SK-N-SH (cell line): ENCODE measurements around the gene NCKAP5. TPM values are rescaled to one million over a fixed set of nuclear protein-coding genes. Genes with fewer than 3 reads are reported as not detected.

Source experiments
- CTCF ChIA-PET: fragments of 300-600, 350-600 bp; formaldehyde crosslinking; extraction: SDS; loops from one replicate; lab custom pipeline; 2021; lab: Yijun Ruan, JAX
- POLR2A ChIA-PET: fragments of 350-600 bp; sonication (Branson Sonifier 250); formaldehyde crosslinking; extraction: SDS; loops from one replicate; lab custom pipeline; 2020; ENCODE audit warnings: antibody characterized with exemption, inconsistent platforms; lab: Yijun Ruan, JAX
- DNase-seq: peaks from one replicate; pipeline ENCODE4 v3.0.0; 2012
- H2AFZ ChIP-seq: fragments of 200-600 bp; sonication (generic); 2 replicates; pipeline ENCODE4 v1.8.1; 2016; ENCODE audit warnings: antibody characterized with exemption, mild to moderate bottlenecking, low read depth
- H3F3A ChIP-seq: fragments of 200-600 bp; sonication (generic); replicated peaks from 2 replicates; pipeline ENCODE3; 2016; ENCODE audit warnings: antibody characterized with exemption, mild to moderate bottlenecking; ENCODE audit not compliant: insufficient read depth
- H3K27ac ChIP-seq, 2 experiments: fragments of 200-500 bp in 1 of 2; fragments of 200-600 bp in 1 of 2; sonication (Bioruptor generic) in 1 of 2; sonication (generic), shearing (Covaris generic) in 1 of 2; 2 replicates each; pipeline versions ENCODE4 v1.5.1 to v1.6.1; 2014 to 2016; ENCODE audit warnings: low read depth in 2 of 2, inconsistent platforms in 1 of 2, low read length in 1 of 2, mild to moderate bottlenecking in 1 of 2, mixed read lengths in 1 of 2
- H3K27me3 ChIP-seq: fragments of 200-600 bp; sonication (generic), shearing (Covaris generic); 2 replicates; pipeline ENCODE4 v1.6.1; 2016; ENCODE audit warnings: mixed run types; ENCODE audit not compliant: insufficient read depth
- H3K36me3 ChIP-seq, 2 experiments: fragments of 200-500 bp in 1 of 2; fragments of 200-600 bp in 1 of 2; sonication (Bioruptor generic) in 1 of 2; sonication (generic) in 1 of 2; replicated peaks in 1 of 2; 2 replicates each; pipeline versions ENCODE3 to v1.5.1; 2014 to 2016; ENCODE audit warnings: low read length in 1 of 2, mild to moderate bottlenecking in 1 of 2; ENCODE audit not compliant: insufficient read depth in 2 of 2, control insufficient read depth in 1 of 2
- H3K4me1 ChIP-seq, 2 experiments: fragments of 200-500 bp in 1 of 2; fragments of 200-600 bp in 1 of 2; sonication (Bioruptor generic) in 1 of 2; sonication (generic), shearing (Covaris generic) in 1 of 2; 2 replicates each; pipeline versions ENCODE4 v1.5.1 to v1.6.1; 2014 to 2016; ENCODE audit warnings: low read depth in 1 of 2, low read length in 1 of 2, mixed run types in 1 of 2; ENCODE audit not compliant: insufficient read depth in 2 of 2, control insufficient read depth in 1 of 2
- H3K4me2 ChIP-seq: fragments of 200-600 bp; sonication (generic), shearing (Covaris generic); 2 replicates; pipeline ENCODE4 v1.6.1; 2017; ENCODE audit warnings: mixed run types
- H3K4me3 ChIP-seq, 2 experiments: fragments of 200-500 bp in 1 of 2; fragments of 200-600 bp in 1 of 2; sonication (Bioruptor generic) in 1 of 2; sonication (generic), shearing (Covaris generic) in 1 of 2; 2 replicates each; pipeline versions ENCODE4 v1.5.1 to v1.8.1; 2014 to 2016; ENCODE audit warnings: low read depth in 2 of 2, inconsistent platforms in 1 of 2, low read length in 1 of 2, mild to moderate bottlenecking in 1 of 2, mixed read lengths in 1 of 2, moderate library complexity in 1 of 2
- H3K79me2 ChIP-seq: fragments of 200-600 bp; sonication (generic); 2 replicates; pipeline ENCODE4 v1.8.1; 2017; ENCODE audit warnings: mild to moderate bottlenecking; ENCODE audit not compliant: insufficient read depth
- H3K9ac ChIP-seq: fragments of 200-600 bp; sonication (generic); 2 replicates; pipeline ENCODE4 v1.6.1; 2017; ENCODE audit warnings: mixed run types
- H3K9me2 ChIP-seq: fragments of 200-600 bp; sonication (generic); 2 replicates; pipeline ENCODE4 v1.6.1; 2017; ENCODE audit warnings: mixed run types
- H3K9me3 ChIP-seq: fragments of 200-600 bp; sonication (generic); 2 replicates; pipeline ENCODE4 v1.6.1; 2017; ENCODE audit warnings: mixed run types, mild to moderate bottlenecking, moderate library complexity
- H4K20me1 ChIP-seq: fragments of 200-600 bp; sonication (generic); 2 replicates; pipeline ENCODE4 v1.6.1; 2017; ENCODE audit warnings: mild to moderate bottlenecking, mixed run types; ENCODE audit not compliant: insufficient read depth
- ELF1 ChIP-seq: IDR thresholded peaks from 2 replicates; pipeline ENCODE4 v1.4.0; 2012
- EP300 ChIP-seq, 2 experiments: IDR thresholded peaks; 2 replicates each; pipeline versions ENCODE4 v1.4.0 to v1.6.1; 2012; ENCODE audit warnings: borderline replicate concordance in 1 of 2, low read depth in 1 of 2, low read length in 1 of 2
- FOSL2 ChIP-seq: IDR thresholded peaks from 2 replicates; pipeline ENCODE4 v1.4.0; 2012; ENCODE audit warnings: low read depth, mild to moderate bottlenecking, moderate library complexity, borderline replicate concordance
- FOXJ3 ChIP-seq: sonication (generic); formaldehyde crosslinking; IDR thresholded peaks from 2 replicates; pipeline ENCODE4 v1.5.1; 2020; ENCODE audit warnings: mild to moderate bottlenecking, missing genetic modification reagents
- FOXM1 ChIP-seq: IDR thresholded peaks from 2 replicates; pipeline ENCODE4 v1.4.0; 2012; ENCODE audit warnings: low read depth, mild to moderate bottlenecking
- GABPA ChIP-seq: IDR thresholded peaks from 2 replicates; pipeline ENCODE4 v1.4.0; 2012; ENCODE audit warnings: low read depth, mild to moderate bottlenecking
- GATA2 ChIP-seq: sonication (generic); formaldehyde crosslinking; IDR thresholded peaks from 2 replicates; pipeline ENCODE4 v1.5.0; 2020; ENCODE audit warnings: mild to moderate bottlenecking, missing genetic modification reagents
- JUND ChIP-seq: IDR thresholded peaks from 2 replicates; pipeline ENCODE4 v1.4.0; 2012
- NRF1 ChIP-seq: IDR thresholded peaks from 2 replicates; pipeline ENCODE4 v1.6.1; 2012; ENCODE audit warnings: low read depth, mild to moderate bottlenecking, low read length
- RFX5 ChIP-seq: IDR thresholded peaks from 2 replicates; pipeline ENCODE4 v1.6.1; 2012; ENCODE audit warnings: mild to moderate bottlenecking, improper control_type of control experiment, low read length
- RXRA ChIP-seq: IDR thresholded peaks from 2 replicates; pipeline ENCODE4 v1.4.0; 2012; ENCODE audit warnings: low read depth, mild to moderate bottlenecking, borderline replicate concordance
- TAF1 ChIP-seq: IDR thresholded peaks from 2 replicates; pipeline ENCODE4 v1.6.1; 2012; ENCODE audit warnings: low read depth, mild to moderate bottlenecking, low read length, moderate library complexity, borderline replicate concordance
- TEAD4 ChIP-seq: IDR thresholded peaks from 2 replicates; pipeline ENCODE4 v1.4.0; 2012; ENCODE audit warnings: mild to moderate bottlenecking, borderline replicate concordance; ENCODE audit not compliant: insufficient read depth
- YY1 ChIP-seq: IDR thresholded peaks from 2 replicates; pipeline ENCODE4 v1.4.0; 2012; ENCODE audit warnings: low read depth, mild to moderate bottlenecking
- WGBS: methylation state at CpG from one replicate; pipeline ENCODE4 v1.1.6; 2017; ENCODE audit warnings: low lambda C conversion rate; 5-methylcytosine and 5-hydroxymethylcytosine counted together
- polyA plus RNA-seq, 3 experiments: library from polyadenylated mRNA; depleted of rRNA; stranded (reverse); fragments of >200 nt; gene quantifications; 2 replicates each; pipeline ENCODE4 v1.2.3, GENCODE V29; 2012
- TF ChIP-seq, protein P1 (sequence below): IDR thresholded peaks from 2 replicates; pipeline ENCODE4; 2012
- TF ChIP-seq, protein P2 (sequence below): IDR thresholded peaks from 2 replicates; pipeline ENCODE4 v1.4.0; 2012; ENCODE audit warnings: low read depth
- TF ChIP-seq, protein P3 (sequence below): IDR thresholded peaks from 2 replicates; pipeline ENCODE4 v1.6.1; 2012; ENCODE audit warnings: mild to moderate bottlenecking, low read depth, low read length, moderate library complexity
- TF ChIP-seq, protein P4 (sequence below): IDR thresholded peaks from 2 replicates; pipeline ENCODE4 v1.4.0; 2012; ENCODE audit warnings: low read depth, borderline replicate concordance
- TF ChIP-seq, protein P5 (sequence below): fragments of 200-600 bp; sonication (generic); IDR thresholded peaks from 2 replicates; pipeline ENCODE4 v1.6.1; 2017; ENCODE audit warnings: antibody characterized with exemption, mild to moderate bottlenecking, moderate library complexity
- TF ChIP-seq, protein P6 (sequence below): fragments of 150-350 bp; IDR thresholded peaks from 2 replicates; pipeline ENCODE4 v1.6.1; 2016; ENCODE audit warnings: mild to moderate bottlenecking, low read depth, low read length

NCKAP5 gene
- polyA plus RNA-seq, 1 of the 3 experiments (the other 2 are of a cell fraction), result 0.02 TPM

DNA sequence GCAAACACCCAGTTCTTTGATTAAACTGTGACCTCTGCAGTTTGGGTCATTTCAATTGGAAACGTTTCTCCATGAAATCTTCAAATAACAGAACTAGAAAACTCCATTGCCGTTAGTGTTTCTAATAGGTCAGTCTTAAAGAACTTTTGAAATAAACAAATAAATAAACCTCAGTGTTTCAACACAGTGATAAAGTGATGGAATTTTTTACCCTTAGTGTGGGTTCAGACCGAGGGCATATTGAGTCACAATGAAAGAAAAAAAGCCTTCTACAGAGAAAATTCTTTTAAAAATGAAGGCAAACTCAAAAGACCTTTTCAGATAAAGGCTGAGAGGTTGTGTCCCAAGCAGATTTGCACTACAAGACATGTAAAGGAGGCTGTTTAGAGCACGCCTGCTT, 149.6 kb downstream of the NCKAP5 start:
- Histone ChIP-seq H3K27me3 (no peaks in the 10 kb centered on the region), H4K20me1 (no peaks in the 10 kb centered on the region), H2AFZ (no peak overlapping the region), H3K9me3 (no peaks in the 10 kb centered on the region), H3K79me2 (no peaks in the 10 kb centered on the region), H3K27ac (no peak overlapping the region), H3K4me2 (no peak overlapping the region)
- POLR2A ChIA-PET, result no interaction called here
- no peak for DNase-seq
- TF ChIP-seq TAF1, result no peak
- TF ChIP-seq NRF1, result no peak
- TF ChIP-seq GABPA, result no peak
- TF ChIP-seq ELF1, result no peak
- TF ChIP-seq, protein P1, sequence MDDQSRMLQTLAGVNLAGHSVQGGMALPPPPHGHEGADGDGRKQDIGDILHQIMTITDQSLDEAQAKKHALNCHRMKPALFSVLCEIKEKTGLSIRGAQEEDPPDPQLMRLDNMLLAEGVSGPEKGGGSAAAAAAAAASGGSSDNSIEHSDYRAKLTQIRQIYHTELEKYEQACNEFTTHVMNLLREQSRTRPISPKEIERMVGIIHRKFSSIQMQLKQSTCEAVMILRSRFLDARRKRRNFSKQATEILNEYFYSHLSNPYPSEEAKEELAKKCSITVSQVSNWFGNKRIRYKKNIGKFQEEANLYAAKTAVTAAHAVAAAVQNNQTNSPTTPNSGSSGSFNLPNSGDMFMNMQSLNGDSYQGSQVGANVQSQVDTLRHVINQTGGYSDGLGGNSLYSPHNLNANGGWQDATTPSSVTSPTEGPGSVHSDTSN, result no peak
- TF ChIP-seq, protein P2, sequence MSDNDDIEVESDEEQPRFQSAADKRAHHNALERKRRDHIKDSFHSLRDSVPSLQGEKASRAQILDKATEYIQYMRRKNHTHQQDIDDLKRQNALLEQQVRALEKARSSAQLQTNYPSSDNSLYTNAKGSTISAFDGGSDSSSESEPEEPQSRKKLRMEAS, result no peak
- TF ChIP-seq, protein P3, sequence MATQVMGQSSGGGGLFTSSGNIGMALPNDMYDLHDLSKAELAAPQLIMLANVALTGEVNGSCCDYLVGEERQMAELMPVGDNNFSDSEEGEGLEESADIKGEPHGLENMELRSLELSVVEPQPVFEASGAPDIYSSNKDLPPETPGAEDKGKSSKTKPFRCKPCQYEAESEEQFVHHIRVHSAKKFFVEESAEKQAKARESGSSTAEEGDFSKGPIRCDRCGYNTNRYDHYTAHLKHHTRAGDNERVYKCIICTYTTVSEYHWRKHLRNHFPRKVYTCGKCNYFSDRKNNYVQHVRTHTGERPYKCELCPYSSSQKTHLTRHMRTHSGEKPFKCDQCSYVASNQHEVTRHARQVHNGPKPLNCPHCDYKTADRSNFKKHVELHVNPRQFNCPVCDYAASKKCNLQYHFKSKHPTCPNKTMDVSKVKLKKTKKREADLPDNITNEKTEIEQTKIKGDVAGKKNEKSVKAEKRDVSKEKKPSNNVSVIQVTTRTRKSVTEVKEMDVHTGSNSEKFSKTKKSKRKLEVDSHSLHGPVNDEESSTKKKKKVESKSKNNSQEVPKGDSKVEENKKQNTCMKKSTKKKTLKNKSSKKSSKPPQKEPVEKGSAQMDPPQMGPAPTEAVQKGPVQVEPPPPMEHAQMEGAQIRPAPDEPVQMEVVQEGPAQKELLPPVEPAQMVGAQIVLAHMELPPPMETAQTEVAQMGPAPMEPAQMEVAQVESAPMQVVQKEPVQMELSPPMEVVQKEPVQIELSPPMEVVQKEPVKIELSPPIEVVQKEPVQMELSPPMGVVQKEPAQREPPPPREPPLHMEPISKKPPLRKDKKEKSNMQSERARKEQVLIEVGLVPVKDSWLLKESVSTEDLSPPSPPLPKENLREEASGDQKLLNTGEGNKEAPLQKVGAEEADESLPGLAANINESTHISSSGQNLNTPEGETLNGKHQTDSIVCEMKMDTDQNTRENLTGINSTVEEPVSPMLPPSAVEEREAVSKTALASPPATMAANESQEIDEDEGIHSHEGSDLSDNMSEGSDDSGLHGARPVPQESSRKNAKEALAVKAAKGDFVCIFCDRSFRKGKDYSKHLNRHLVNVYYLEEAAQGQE, result no peak
- TF ChIP-seq, protein P4, sequence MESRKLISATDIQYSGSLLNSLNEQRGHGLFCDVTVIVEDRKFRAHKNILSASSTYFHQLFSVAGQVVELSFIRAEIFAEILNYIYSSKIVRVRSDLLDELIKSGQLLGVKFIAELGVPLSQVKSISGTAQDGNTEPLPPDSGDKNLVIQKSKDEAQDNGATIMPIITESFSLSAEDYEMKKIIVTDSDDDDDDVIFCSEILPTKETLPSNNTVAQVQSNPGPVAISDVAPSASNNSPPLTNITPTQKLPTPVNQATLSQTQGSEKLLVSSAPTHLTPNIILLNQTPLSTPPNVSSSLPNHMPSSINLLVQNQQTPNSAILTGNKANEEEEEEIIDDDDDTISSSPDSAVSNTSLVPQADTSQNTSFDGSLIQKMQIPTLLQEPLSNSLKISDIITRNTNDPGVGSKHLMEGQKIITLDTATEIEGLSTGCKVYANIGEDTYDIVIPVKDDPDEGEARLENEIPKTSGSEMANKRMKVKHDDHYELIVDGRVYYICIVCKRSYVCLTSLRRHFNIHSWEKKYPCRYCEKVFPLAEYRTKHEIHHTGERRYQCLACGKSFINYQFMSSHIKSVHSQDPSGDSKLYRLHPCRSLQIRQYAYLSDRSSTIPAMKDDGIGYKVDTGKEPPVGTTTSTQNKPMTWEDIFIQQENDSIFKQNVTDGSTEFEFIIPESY, result no peak
- TF ChIP-seq JUND, result no peak
- TF ChIP-seq RFX5, result no peak
- no peak for TF ChIP-seq RXRA
- no peak for TF ChIP-seq FOXM1
- TF ChIP-seq TEAD4, result no peak
- TF ChIP-seq, protein P5, sequence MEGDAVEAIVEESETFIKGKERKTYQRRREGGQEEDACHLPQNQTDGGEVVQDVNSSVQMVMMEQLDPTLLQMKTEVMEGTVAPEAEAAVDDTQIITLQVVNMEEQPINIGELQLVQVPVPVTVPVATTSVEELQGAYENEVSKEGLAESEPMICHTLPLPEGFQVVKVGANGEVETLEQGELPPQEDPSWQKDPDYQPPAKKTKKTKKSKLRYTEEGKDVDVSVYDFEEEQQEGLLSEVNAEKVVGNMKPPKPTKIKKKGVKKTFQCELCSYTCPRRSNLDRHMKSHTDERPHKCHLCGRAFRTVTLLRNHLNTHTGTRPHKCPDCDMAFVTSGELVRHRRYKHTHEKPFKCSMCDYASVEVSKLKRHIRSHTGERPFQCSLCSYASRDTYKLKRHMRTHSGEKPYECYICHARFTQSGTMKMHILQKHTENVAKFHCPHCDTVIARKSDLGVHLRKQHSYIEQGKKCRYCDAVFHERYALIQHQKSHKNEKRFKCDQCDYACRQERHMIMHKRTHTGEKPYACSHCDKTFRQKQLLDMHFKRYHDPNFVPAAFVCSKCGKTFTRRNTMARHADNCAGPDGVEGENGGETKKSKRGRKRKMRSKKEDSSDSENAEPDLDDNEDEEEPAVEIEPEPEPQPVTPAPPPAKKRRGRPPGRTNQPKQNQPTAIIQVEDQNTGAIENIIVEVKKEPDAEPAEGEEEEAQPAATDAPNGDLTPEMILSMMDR, result no peak
- TF ChIP-seq, protein P6, sequence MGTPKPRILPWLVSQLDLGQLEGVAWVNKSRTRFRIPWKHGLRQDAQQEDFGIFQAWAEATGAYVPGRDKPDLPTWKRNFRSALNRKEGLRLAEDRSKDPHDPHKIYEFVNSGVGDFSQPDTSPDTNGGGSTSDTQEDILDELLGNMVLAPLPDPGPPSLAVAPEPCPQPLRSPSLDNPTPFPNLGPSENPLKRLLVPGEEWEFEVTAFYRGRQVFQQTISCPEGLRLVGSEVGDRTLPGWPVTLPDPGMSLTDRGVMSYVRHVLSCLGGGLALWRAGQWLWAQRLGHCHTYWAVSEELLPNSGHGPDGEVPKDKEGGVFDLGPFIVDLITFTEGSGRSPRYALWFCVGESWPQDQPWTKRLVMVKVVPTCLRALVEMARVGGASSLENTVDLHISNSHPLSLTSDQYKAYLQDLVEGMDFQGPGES, result no peak
- no peak for TF ChIP-seq FOSL2
- TF ChIP-seq EP300 (IDR thresholded peaks at IDR 0.05; ENCODE audit: borderline replicate concordance in 1 of 2, low read depth in 1 of 2, low read length in 1 of 2), result no peak
- no peak for TF ChIP-seq GATA2
- TF ChIP-seq FOXJ3 (CRISPR knock-in tag), result no peak
- no peak for TF ChIP-seq YY1
- TF ChIP-seq, all 33 proteins: peak for 0
- Histone ChIP-seq H3K4me1 (peaks cover 0 to 3% of the 10 kb centered on the region in 2 experiments; a peak in 2 of 4 replicates), H3K36me3 (no peaks in the 10 kb centered on the region), H3K9ac (no peak overlapping the region), H3K9me2 (no peaks in the 10 kb centered on the region), H3F3A (no peaks in the 10 kb centered on the region), H3K4me3 (no peak overlapping the region)
- WGBS, result 54% methylated on average over 4 of the region's 4 CpGs
- CTCF ChIA-PET, result interaction anchor here (1.1 kb wide), 1 partner anchor 361 kb away, joined by 4 read pairs; no protein-coding TSS in a partner anchor
